Keratinocyte (primary cell): ENCODE results near the gene RALGPS1. TPM values are rescaled to one million over a fixed set of nuclear protein-coding genes. Genes with fewer than 3 reads are reported as not detected.

Experiments used
- DNase-seq: peaks from one replicate; pipeline ENCODE4 v3.0.0-alpha.2; 2011; ENCODE audit warnings: low read depth, missing footprints, low spot score
- FAIRE-seq: peaks from 2 replicates; lab custom pipeline; 2011; peaks lifted over from hg19 to GRCh38; lab: Jason Lieb, UNC
- H2AFZ ChIP-seq: 2 replicates; pipeline ENCODE4 v1.6.0; 2012; ENCODE audit warnings: low read length, control low read depth, inconsistent platforms; ENCODE audit not compliant: control insufficient read depth
- H3K27ac ChIP-seq: 2 replicates; pipeline ENCODE4 v1.5.1; 2011; ENCODE audit warnings: low read length; ENCODE audit not compliant: control insufficient read depth, insufficient read depth
- H3K27me3 ChIP-seq: 3 replicates; pipeline ENCODE4 v1.6.0; 2011; ENCODE audit warnings: low read length; ENCODE audit not compliant: control insufficient read depth, insufficient read depth; ENCODE audit errors: extremely low read depth
- H3K36me3 ChIP-seq, 2 experiments: 2 replicates in 1 of 2; 3 replicates in 1 of 2; pipeline ENCODE4 v1.5.1; 2011; ENCODE audit warnings: low read length in 2 of 2, mild to moderate bottlenecking in 1 of 2; ENCODE audit not compliant: control insufficient read depth in 2 of 2, insufficient read depth in 2 of 2; ENCODE audit errors: extremely low read depth in 1 of 2
- H3K4me1 ChIP-seq: 3 replicates; pipeline ENCODE4 v1.5.1; 2011; ENCODE audit warnings: low read length; ENCODE audit not compliant: control insufficient read depth, insufficient read depth; ENCODE audit errors: extremely low read depth
- H3K4me2 ChIP-seq: 3 replicates; pipeline ENCODE4 v1.6.0; 2011; ENCODE audit warnings: low read depth, low read length; ENCODE audit not compliant: control insufficient read depth, insufficient read depth; ENCODE audit errors: extremely low read depth
- H3K4me3 ChIP-seq, 3 experiments: fragments of 200-600 bp in 1 of 3; sonication (generic) in 1 of 3; 2 replicates in 2 of 3; 3 replicates in 1 of 3; pipeline ENCODE4 v1.5.1; 2011 to 2016; ENCODE audit warnings: low read length in 3 of 3, mild to moderate bottlenecking in 3 of 3, control low read depth in 2 of 3, inconsistent platforms in 1 of 3, low read depth in 1 of 3, mixed read lengths in 1 of 3, mixed run types in 1 of 3, moderate library complexity in 1 of 3; ENCODE audit not compliant: control insufficient read depth in 2 of 3, insufficient read depth in 2 of 3; ENCODE audit errors: extremely low read depth in 1 of 3
- H3K79me2 ChIP-seq: 2 replicates; pipeline ENCODE4 v1.6.0; 2012; ENCODE audit warnings: low read length; ENCODE audit not compliant: control insufficient read depth, insufficient read depth
- H3K9ac ChIP-seq: 3 replicates; pipeline ENCODE4 v1.6.0; 2011; ENCODE audit warnings: low read length; ENCODE audit not compliant: control insufficient read depth, insufficient read depth; ENCODE audit errors: extremely low read depth
- H3K9me1 ChIP-seq: 3 replicates; pipeline ENCODE4 v1.6.0; 2011; ENCODE audit warnings: low read length; ENCODE audit not compliant: control insufficient read depth, insufficient read depth; ENCODE audit errors: extremely low read depth
- H3K9me3 ChIP-seq: 2 replicates; pipeline ENCODE4 v1.5.1; 2012; ENCODE audit warnings: low read depth, low read length; ENCODE audit not compliant: control insufficient read depth
- H4K20me1 ChIP-seq: 3 replicates; pipeline ENCODE4 v1.6.0; 2011; ENCODE audit warnings: low read length; ENCODE audit not compliant: control insufficient read depth, insufficient read depth; ENCODE audit errors: extremely low read depth
- EZH2 ChIP-seq: IDR thresholded peaks from one replicate; pipeline ENCODE4 v1.6.1; 2012; ENCODE audit warnings: inconsistent platforms, mild to moderate bottlenecking, low read length, moderate library complexity
- dilution Hi-C: fragments of 300-500 bp; cut with MboI; formaldehyde crosslinking; loops from one replicate; pipeline ENCODE4 v1.7.0; 2020; ENCODE audit warnings: low sequenced_read_pairs; ENCODE audit not compliant: extremely low pct_ligation_motif_present
- polyA plus RNA-seq, 5 experiments: library from polyadenylated mRNA; depleted of rRNA in 3 of 5; stranded (reverse) in 3 of 5; stranded (forward) in 1 of 5; unstranded in 1 of 5; fragments of >200 nt; gene quantifications; 1 replicate in 1 of 5; 2 replicates in 3 of 5; 3 replicates in 1 of 5; pipeline versions ENCODE4 v1.2.1 to v1.2.3, GENCODE V29; 2011 to 2012; ENCODE audit warnings: missing spikeins in 2 of 5, low read depth in 1 of 5, low replicate concordance in 1 of 5
- TF ChIP-seq, protein P1 (sequence below), 3 experiments: IDR thresholded peaks in 1 of 3; conservative IDR thresholded peaks in 1 of 3; optimal IDR thresholded peaks in 1 of 3; 2 replicates in 2 of 3; 3 replicates in 1 of 3; pipeline versions ENCODE3 to v1.5.1; 2011; ENCODE audit warnings: low read length in 3 of 3, mild to moderate bottlenecking in 3 of 3, moderate library complexity in 2 of 3, control low read depth in 1 of 3, inconsistent platforms in 1 of 3; ENCODE audit not compliant: insufficient read depth in 2 of 3; ENCODE audit errors: extremely low read depth in 1 of 3

Gene RALGPS1
- polyA plus RNA-seq, 1 donor (not counting 4 experiments of a cell fraction or from before 2014, with no cell fraction given): 0.56 TPM

DNA sequence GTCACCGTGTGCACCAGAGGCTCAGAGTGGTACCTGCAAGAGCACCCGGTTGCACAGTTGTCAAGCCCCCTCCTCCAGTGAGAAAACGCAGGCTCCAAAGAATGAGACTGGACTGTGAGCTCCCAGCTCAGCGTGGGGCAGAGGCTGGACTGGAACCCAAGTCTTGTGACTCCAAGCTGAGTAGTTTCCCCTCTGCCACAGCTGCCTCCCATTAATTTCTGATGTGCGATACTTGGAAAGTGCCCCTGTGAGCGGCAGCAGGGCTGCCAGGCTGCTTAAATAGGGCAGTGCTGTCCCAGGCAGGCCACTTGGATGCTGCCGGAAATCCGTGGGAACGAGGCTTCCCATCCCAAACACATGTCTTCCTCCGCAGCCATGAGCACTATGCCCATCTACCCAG lies 270.1 kb downstream of the RALGPS1 start:
- Histone ChIP-seq H3K9ac (no peak overlapping the region), H3K27me3 (no peaks in the 10 kb centered on the region), H3K4me2 (no peak overlapping the region), H3K36me3 (no peaks in the 10 kb centered on the region), H3K9me3 (no peaks in the 10 kb centered on the region), H3K4me3 (no peak overlapping the region), H3K79me2 (no peaks in the 10 kb centered on the region), H4K20me1 (no peaks in the 10 kb centered on the region), H3K9me1 (no peaks in the 10 kb centered on the region), H3K4me1 (peaks cover 15% of the 10 kb centered on the region), H3K27ac (no peak overlapping the region), H2AFZ (no peak overlapping the region)
- TF ChIP-seq EZH2: no peak
- TF ChIP-seq, protein P1, sequence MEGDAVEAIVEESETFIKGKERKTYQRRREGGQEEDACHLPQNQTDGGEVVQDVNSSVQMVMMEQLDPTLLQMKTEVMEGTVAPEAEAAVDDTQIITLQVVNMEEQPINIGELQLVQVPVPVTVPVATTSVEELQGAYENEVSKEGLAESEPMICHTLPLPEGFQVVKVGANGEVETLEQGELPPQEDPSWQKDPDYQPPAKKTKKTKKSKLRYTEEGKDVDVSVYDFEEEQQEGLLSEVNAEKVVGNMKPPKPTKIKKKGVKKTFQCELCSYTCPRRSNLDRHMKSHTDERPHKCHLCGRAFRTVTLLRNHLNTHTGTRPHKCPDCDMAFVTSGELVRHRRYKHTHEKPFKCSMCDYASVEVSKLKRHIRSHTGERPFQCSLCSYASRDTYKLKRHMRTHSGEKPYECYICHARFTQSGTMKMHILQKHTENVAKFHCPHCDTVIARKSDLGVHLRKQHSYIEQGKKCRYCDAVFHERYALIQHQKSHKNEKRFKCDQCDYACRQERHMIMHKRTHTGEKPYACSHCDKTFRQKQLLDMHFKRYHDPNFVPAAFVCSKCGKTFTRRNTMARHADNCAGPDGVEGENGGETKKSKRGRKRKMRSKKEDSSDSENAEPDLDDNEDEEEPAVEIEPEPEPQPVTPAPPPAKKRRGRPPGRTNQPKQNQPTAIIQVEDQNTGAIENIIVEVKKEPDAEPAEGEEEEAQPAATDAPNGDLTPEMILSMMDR (optimal IDR thresholded peaks at IDR 0.05 in 1 of 3, IDR thresholded peaks at IDR 0.05 in 1 of 3, conservative IDR thresholded peaks at IDR 0.05 in 1 of 3; ENCODE audit: extremely low read depth in 1 of 3, insufficient read depth in 2 of 3, low read length in 3 of 3): no peak
- DNase-seq (no peak), FAIRE-seq (no peak)
- dilution Hi-C loops: no loop called here

DNA sequence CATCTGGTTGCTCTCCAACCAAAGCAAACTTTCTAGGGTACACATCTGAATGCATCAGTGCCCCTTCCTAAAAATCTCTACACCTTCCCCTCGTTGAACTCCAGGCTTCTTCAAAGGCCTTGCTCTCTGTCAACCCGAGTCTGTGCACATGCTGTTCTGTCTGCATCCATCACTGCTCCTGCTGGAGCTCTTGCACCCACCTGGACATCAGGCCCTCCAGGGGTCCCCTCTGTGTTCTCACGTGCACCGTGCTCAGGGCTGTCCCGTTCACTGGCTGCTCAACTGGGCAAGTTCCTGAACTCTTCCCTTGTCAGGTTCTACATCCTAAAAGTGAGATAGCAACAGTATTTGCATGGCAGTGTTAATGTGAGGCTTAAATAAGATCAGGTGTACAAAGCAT lies 270.6 kb downstream of the RALGPS1 start:
- no peak for FAIRE-seq
- Histone ChIP-seq H3K4me2 (no peak overlapping the region), H3K9me3 (no peaks in the 10 kb centered on the region), H2AFZ (no peak overlapping the region), H3K9ac (no peak overlapping the region), H3K9me1 (no peaks in the 10 kb centered on the region), H3K4me1 (peaks cover 15% of the 10 kb centered on the region), H3K27me3 (no peaks in the 10 kb centered on the region), H3K27ac (no peak overlapping the region), H4K20me1 (no peaks in the 10 kb centered on the region), H3K36me3 (no peaks in the 10 kb centered on the region), H3K79me2 (no peaks in the 10 kb centered on the region), H3K4me3 (no peak overlapping the region)
- no peak for TF ChIP-seq EZH2
- TF ChIP-seq, protein P1 (optimal IDR thresholded peaks at IDR 0.05 in 1 of 3, IDR thresholded peaks at IDR 0.05 in 1 of 3, conservative IDR thresholded peaks at IDR 0.05 in 1 of 3; ENCODE audit: extremely low read depth in 1 of 3, insufficient read depth in 2 of 3, low read length in 3 of 3): no peak
- dilution Hi-C loops: no loop called here
- DNase-seq: no peak
